GM12872 (cell line): ENCODE data around the gene PHLDB3.

ENCODE experiments used
- CTCF ChIP-seq: IDR thresholded peaks from 3 replicates; pipeline ENCODE4 v1.5.1; 2011; ENCODE audit warnings: low read depth, mild to moderate bottlenecking, low read length, moderate library complexity; ENCODE audit not compliant: insufficient read depth

PHLDB3 gene

GRCh38 chr19:43504426-43505185, at the start of gene PHLDB3:
PHLDB3 (minus strand) TSS chr19:43504746; CDS start chr19:43504118, 628 bp downstream.
- no peak for TF ChIP-seq CTCF

GRCh38 chr19:43553656-43554055, 49.1 kb upstream of the PHLDB3 start:
- no peak for TF ChIP-seq CTCF

- no peak for TF ChIP-seq CTCF
Observed at GRCh38 chr19:43552616-43553015, 48.1 kb upstream of the PHLDB3 start.

GRCh38 chr19:43552198-43552450, 47.6 kb upstream of the PHLDB3 start:
- no peak for TF ChIP-seq CTCF

- no peak for TF ChIP-seq CTCF
Observed at GRCh38 chr19:43551399-43552197, 47.1 kb upstream of the PHLDB3 start.

GRCh38 chr19:43548706-43549105, 44.2 kb upstream of the PHLDB3 start:
- no peak for TF ChIP-seq CTCF

- no peak for TF ChIP-seq CTCF
Observed at GRCh38 chr19:43546581-43546980, 42.0 kb upstream of the PHLDB3 start.
